SU-DHL-6 (cell line): ENCODE data around the gene SNX14.

Source experiments
- EZH2phosphoT487 ChIP-seq: fragments of 200-600 bp; sonication (generic), shearing (Covaris generic); conservative IDR thresholded peaks from 2 replicates; pipeline ENCODE4 v1.6.1; 2018; ENCODE audit warnings: mild to moderate bottlenecking, antibody characterized with exemption, low read length, moderate library complexity, mixed read lengths
- TF ChIP-seq, protein P1 (sequence below): fragments of 200-600 bp; sonication (generic); IDR thresholded peaks from one replicate; pipeline ENCODE4 v1.5.1; 2017; ENCODE audit warnings: antibody characterized with exemption, mild to moderate bottlenecking, low read length, moderate library complexity; ENCODE audit not compliant: insufficient read depth, poor library complexity, severe bottlenecking

DNA sequence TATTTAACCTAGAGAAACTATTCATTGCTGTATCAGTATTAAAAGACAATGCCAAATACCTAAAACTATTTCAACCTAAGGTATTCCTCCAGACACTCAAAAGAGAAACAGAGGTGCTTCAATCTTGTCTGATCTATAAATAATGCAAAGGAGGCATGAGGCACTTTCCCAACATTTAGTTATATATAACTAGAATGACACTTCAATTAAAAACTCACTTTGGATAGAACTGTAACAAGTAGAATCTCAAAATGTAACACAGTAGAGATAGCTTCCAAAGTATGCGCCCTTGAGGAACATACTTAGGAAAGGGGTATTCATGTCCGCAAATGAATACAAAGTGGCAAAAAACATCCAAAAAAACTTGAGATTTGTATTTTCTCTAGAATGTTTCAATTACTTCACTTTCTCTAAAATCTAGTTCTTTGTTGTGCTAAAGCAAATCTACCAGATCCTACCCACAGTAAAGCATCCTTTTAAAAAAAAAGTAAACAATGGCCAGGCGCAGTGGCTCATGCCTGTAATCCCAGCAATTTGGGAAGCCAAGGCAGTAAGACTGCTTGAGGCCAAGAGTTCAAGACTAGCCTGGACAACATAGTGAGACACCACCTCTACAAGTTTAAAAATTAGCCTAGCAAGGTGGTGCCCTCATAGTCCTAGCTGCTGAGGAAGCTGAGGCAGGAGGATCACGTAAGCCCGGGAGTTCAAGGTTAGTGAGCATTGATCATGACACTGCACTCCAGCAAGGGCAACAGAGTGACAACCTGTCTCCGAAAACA lies 38.7 kb upstream of the SNX14 start:
- TF ChIP-seq, protein P1, sequence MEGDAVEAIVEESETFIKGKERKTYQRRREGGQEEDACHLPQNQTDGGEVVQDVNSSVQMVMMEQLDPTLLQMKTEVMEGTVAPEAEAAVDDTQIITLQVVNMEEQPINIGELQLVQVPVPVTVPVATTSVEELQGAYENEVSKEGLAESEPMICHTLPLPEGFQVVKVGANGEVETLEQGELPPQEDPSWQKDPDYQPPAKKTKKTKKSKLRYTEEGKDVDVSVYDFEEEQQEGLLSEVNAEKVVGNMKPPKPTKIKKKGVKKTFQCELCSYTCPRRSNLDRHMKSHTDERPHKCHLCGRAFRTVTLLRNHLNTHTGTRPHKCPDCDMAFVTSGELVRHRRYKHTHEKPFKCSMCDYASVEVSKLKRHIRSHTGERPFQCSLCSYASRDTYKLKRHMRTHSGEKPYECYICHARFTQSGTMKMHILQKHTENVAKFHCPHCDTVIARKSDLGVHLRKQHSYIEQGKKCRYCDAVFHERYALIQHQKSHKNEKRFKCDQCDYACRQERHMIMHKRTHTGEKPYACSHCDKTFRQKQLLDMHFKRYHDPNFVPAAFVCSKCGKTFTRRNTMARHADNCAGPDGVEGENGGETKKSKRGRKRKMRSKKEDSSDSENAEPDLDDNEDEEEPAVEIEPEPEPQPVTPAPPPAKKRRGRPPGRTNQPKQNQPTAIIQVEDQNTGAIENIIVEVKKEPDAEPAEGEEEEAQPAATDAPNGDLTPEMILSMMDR, result no peak
- no peak for TF ChIP-seq EZH2phosphoT487
